ENCODE results near the gene THY1. TPM values are rescaled to one million over a fixed set of nuclear protein-coding genes. Genes with fewer than 3 reads are reported as not detected.

Gene THY1
- total and polyA plus RNA-seq, 8 donors, result 28.7 to 130 (median 46.9) TPM

DNA sequence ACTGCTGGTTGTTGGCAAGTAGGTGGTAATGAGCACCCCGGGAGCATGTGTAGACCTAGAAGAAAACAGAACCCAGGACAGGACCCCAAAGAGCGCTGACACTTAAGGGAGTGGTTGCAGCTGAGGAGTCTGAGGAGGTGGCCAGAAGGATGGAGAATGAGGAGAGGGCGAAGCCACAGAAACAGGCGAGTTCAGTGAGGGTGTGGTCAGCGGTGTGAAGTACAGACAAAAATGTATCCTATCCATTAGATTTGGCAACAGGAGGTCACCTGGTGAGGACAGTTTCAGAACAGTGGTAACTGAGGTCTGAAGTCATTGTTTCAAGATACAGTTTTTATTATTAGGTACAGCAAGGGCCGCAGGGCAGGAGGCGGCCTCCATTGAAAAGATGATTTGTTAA is 8.6 kb upstream of the THY1 start:
- Histone ChIP-seq H3K4me3 (no peak overlapping the region), H3K9me3 (no peaks in the 10 kb centered on the region), H3K27ac (no peak overlapping the region), H3K4me1 (no peaks in the 10 kb centered on the region), H3K27me3 (peaks cover 0 to 13% of the 10 kb centered on the region in 2 donors), H3K36me3 (no peaks in the 10 kb centered on the region)
- TF ChIP-seq, protein P1, sequence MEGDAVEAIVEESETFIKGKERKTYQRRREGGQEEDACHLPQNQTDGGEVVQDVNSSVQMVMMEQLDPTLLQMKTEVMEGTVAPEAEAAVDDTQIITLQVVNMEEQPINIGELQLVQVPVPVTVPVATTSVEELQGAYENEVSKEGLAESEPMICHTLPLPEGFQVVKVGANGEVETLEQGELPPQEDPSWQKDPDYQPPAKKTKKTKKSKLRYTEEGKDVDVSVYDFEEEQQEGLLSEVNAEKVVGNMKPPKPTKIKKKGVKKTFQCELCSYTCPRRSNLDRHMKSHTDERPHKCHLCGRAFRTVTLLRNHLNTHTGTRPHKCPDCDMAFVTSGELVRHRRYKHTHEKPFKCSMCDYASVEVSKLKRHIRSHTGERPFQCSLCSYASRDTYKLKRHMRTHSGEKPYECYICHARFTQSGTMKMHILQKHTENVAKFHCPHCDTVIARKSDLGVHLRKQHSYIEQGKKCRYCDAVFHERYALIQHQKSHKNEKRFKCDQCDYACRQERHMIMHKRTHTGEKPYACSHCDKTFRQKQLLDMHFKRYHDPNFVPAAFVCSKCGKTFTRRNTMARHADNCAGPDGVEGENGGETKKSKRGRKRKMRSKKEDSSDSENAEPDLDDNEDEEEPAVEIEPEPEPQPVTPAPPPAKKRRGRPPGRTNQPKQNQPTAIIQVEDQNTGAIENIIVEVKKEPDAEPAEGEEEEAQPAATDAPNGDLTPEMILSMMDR (IDR thresholded peaks at IDR 0.05), result no peak
- ATAC-seq (no peak), DNase-seq (no peak)
- intact Hi-C loops (cut with DNase I), result no loop called here

DNA sequence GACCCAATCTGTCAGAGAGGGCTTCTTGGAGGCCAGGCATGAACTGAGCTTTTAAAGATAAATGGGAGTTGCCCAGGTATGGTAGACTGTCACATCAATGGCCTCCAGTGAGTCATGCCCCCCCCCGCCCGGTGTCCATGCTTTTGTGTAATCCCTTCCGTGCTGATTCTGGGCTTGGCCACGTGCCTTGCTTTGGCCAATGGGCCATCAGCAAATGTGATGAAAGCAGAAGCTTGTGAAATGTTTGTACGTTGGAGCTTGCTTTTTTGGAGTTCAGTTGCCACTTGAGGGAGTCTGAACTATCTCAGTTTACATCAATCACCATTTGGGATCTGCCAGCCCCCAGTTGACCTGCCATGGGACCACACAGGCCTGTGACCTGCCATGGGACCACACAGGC is 4.3 kb upstream of the THY1 start:
- H3K4me1 ChIP-seq, result peaks cover 0 to 13% of the 10 kb centered on the region in 2 donors
- H3K4me3 ChIP-seq, result no peak overlapping the region
- ATAC-seq (no peak), DNase-seq (no peak)
- H3K9me3 ChIP-seq, result no peaks in the 10 kb centered on the region
- H3K27ac ChIP-seq, result no peak overlapping the region
- intact Hi-C loops (cut with DNase I), result no loop called here
- TF ChIP-seq, protein P1 (IDR thresholded peaks at IDR 0.05), result no peak
- no peaks in the 10 kb centered on the region for H3K36me3 ChIP-seq
- H3K27me3 ChIP-seq, result peaks cover 14 to 42% of the 10 kb centered on the region in 2 donors

DNA sequence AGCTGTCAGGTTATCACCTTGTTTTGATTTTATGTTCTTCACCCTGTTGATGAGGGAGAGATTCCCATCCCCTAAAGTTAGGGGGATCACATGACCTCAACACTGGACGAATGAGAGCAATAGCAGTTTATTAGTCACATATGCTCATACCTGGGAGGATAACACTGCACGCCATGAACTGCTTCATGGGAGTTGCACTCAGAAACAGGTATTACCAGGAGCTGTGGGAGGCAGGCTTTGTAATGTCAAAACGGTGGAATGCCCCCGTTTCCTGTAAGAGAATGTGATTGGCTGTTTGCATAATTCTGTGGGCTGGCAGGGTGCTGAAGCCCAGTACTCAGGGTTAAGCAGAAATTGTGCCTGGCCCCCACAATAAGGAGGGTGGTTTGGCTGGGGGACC is 3.2 kb upstream of the THY1 start:
- Histone ChIP-seq H3K4me3 (no peak overlapping the region), H3K36me3 (no peaks in the 10 kb centered on the region), H3K27me3 (peaks cover 14 to 52% of the 10 kb centered on the region in 2 donors), H3K27ac (no peak overlapping the region), H3K9me3 (no peaks in the 10 kb centered on the region), H3K4me1 (peaks cover 0 to 19% of the 10 kb centered on the region in 2 donors)
- ATAC-seq (no peak), DNase-seq (no peak)
- TF ChIP-seq, protein P1 (IDR thresholded peaks at IDR 0.05), result no peak
- intact Hi-C loops (cut with DNase I), result no loop called here

DNA sequence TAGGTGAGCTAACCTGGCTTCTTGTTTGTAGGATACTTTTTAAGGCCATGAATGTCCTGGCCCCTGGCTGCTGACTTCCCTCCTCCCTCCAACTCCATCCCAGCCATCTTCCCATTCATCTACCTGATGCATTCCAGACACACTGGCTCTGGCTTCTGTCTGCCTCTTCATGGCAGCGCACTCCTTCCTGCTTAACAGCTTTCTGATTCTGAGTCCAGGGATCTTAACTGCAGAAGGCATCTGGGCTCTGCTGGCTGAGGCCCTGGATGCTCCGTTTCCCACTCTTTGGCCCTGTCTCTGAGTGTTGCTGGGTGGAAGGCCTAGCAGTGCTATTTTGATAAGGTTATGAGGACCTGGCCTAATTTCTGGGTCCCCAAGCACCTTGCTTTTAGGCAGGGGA is 1.8 kb upstream of the THY1 start:
- TF ChIP-seq, protein P1 (IDR thresholded peaks at IDR 0.05), result no peak
- intact Hi-C loops (cut with DNase I), result no loop called here
- Histone ChIP-seq H3K36me3 (no peaks in the 10 kb centered on the region), H3K27me3 (peaks cover 14 to 55% of the 10 kb centered on the region in 2 donors), H3K9me3 (no peaks in the 10 kb centered on the region), H3K27ac (no peak overlapping the region), H3K4me1 (peaks cover 4 to 19% of the 10 kb centered on the region in 2 donors), H3K4me3 (no peak overlapping the region)
- ATAC-seq (no peak), DNase-seq (no peak)

DNA sequence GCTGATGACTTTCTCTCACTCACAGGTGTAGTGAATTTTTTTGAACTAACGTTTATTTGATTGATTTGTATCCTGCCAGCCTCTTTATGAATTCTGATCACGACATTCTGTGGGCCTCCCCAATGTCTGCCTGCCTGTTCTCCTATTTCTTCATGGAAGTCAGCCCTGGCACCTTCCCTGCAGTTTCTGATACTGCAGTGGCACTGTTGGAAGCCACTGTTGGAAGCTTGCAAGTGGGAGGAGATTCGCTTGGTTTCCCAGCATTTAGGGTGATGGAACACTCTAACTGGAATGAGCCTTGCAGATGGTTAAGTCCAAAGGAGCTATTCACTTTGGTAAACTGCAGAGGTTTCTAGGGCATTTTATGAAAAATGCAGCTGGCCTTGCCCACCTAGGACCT is 1.3 kb upstream of the THY1 start:
- Histone ChIP-seq H3K4me1 (peaks cover 4 to 19% of the 10 kb centered on the region in 2 donors), H3K27ac (no peak overlapping the region), H3K4me3 (no peak overlapping the region), H3K9me3 (no peaks in the 10 kb centered on the region), H3K36me3 (no peaks in the 10 kb centered on the region), H3K27me3 (peaks cover 14 to 58% of the 10 kb centered on the region in 2 donors)
- TF ChIP-seq, protein P1 (IDR thresholded peaks at IDR 0.05), result no peak
- no peak for DNase-seq
- no peak for ATAC-seq
- intact Hi-C loops (cut with DNase I), result no loop called here
